GM23248 (cell line): ENCODE data around the gene AKAP12. TPM values are rescaled to one million over a fixed set of nuclear protein-coding genes. Genes with fewer than 3 reads are reported as not detected.

Experiments
- DNase-seq: peaks from one replicate; pipeline ENCODE4 v3.0.0-alpha.2; 2015
- H2AFZ ChIP-seq: fragments of 200-600 bp; sonication (generic); 2 replicates; pipeline ENCODE4 v1.6.1; 2016; ENCODE audit warnings: antibody characterized with exemption
- H3F3A ChIP-seq: fragments of 200-600 bp; sonication (generic); 2 replicates; pipeline ENCODE4 v1.6.1; 2016; ENCODE audit warnings: mild to moderate bottlenecking, antibody characterized with exemption, mixed run types; ENCODE audit not compliant: insufficient read depth
- H3K27ac ChIP-seq: fragments of 200-600 bp; sonication (generic); 2 replicates; pipeline ENCODE4 v1.5.1; 2016; ENCODE audit warnings: mild to moderate bottlenecking
- H3K27me3 ChIP-seq: fragments of 200-600 bp; sonication (generic); replicated peaks from 2 replicates; pipeline ENCODE4 v1.6.1; 2016; ENCODE audit warnings: mild to moderate bottlenecking; ENCODE audit not compliant: insufficient read depth
- H3K36me3 ChIP-seq: fragments of 200-600 bp; sonication (generic); 2 replicates; pipeline ENCODE4 v1.6.1; 2016; ENCODE audit warnings: low read depth, mild to moderate bottlenecking
- H3K4me1 ChIP-seq: fragments of 200-600 bp; sonication (generic); 2 replicates; pipeline ENCODE4 v1.6.1; 2016; ENCODE audit warnings: mild to moderate bottlenecking; ENCODE audit not compliant: insufficient read depth
- H3K4me2 ChIP-seq: fragments of 200-600 bp; sonication (generic); one replicate; pipeline ENCODE4 v1.6.1; 2016; ENCODE audit warnings: mild to moderate bottlenecking; ENCODE audit not compliant: unreplicated experiment
- H3K4me3 ChIP-seq: fragments of 200-600 bp; sonication (generic); 2 replicates; pipeline ENCODE4 v1.5.1; 2016; ENCODE audit warnings: mild to moderate bottlenecking
- H3K79me2 ChIP-seq: fragments of 200-600 bp; sonication (generic); 2 replicates; pipeline ENCODE4 v1.6.1; 2016; ENCODE audit warnings: mild to moderate bottlenecking; ENCODE audit not compliant: insufficient read depth
- H3K9ac ChIP-seq: fragments of 200-600 bp; sonication (generic); 2 replicates; pipeline ENCODE4 v1.6.1; 2016; ENCODE audit warnings: mild to moderate bottlenecking
- H3K9me2 ChIP-seq: fragments of 200-600 bp; sonication (generic); 2 replicates; pipeline ENCODE4 v1.6.1; 2016; ENCODE audit warnings: mixed run types, mild to moderate bottlenecking, moderate library complexity; ENCODE audit not compliant: insufficient read depth
- H3K9me3 ChIP-seq: fragments of 200-600 bp; sonication (generic); one replicate; pipeline ENCODE4 v1.6.1; 2017; ENCODE audit warnings: low read depth
- H4K20me1 ChIP-seq: fragments of 200-600 bp; sonication (generic); 2 replicates; pipeline ENCODE4 v1.6.0; 2016; ENCODE audit not compliant: insufficient read depth
- EZH2 ChIP-seq: fragments of 200-600 bp; sonication (generic); IDR thresholded peaks from 2 replicates; pipeline ENCODE4 v1.6.1; 2018; ENCODE audit warnings: antibody characterized with exemption, mild to moderate bottlenecking; ENCODE audit not compliant: insufficient read depth, poor library complexity, severe bottlenecking
- EZH2phosphoT487 ChIP-seq: fragments of 200-600 bp; sonication (generic); IDR thresholded peaks from 2 replicates; pipeline ENCODE4 v1.6.1; 2018; ENCODE audit warnings: antibody characterized with exemption, moderate library complexity, mild to moderate bottlenecking, low read depth; ENCODE audit not compliant: insufficient read depth
- WGBS, 2 experiments: methylation state at CpG; one replicate each; pipeline ENCODE4 v1.1.6; 2015 to 2017; ENCODE audit warnings: low lambda C conversion rate in 2 of 2, low coverage in 1 of 2; ENCODE audit errors: missing lambda C conversion rate in 2 of 2; 5-methylcytosine and 5-hydroxymethylcytosine counted together
- in situ Hi-C: fragments of 300-500 bp; cut with MboI; formaldehyde crosslinking; loops from 2 replicates; pipeline ENCODE4 v1.15.0; 2020
- polyA plus RNA-seq: library from polyadenylated mRNA; unstranded; fragments of >200 nt; fragmentation: Nextera tagmentation; extraction: Ambion mirVana; gene quantifications from 2 replicates; pipeline ENCODE4 v1.2.1, GENCODE V29; 2016
- total RNA-seq: library from RNA; depleted of rRNA; stranded (reverse); fragments of >200 nt; shearing (Covaris generic); gene quantifications from 2 replicates; pipeline ENCODE4 v1.2.3, GENCODE V29; 2014

AKAP12 gene
- total and polyA plus RNA-seq, 2 experiments from 2014 or later = 15.7 to 24.6 TPM

- H3K27me3 ChIP-seq = no peaks in the 10 kb centered on the region
- H3K4me2 ChIP-seq = no peak overlapping the region
- H3K27ac ChIP-seq = no peak overlapping the region
- H3K36me3 ChIP-seq = no peaks in the 10 kb centered on the region
- in situ Hi-C loops = no loop called here
- no peak for DNase-seq
- no peak for TF ChIP-seq EZH2phosphoT487
- TF ChIP-seq EZH2 = no peak
- no peaks in the 10 kb centered on the region for H3K9me3 ChIP-seq
- H3K4me3 ChIP-seq = no peak overlapping the region
- no peak overlapping the region for H2AFZ ChIP-seq
- 95 to 97% methylated on average over 3 of the region's 3 CpGs for WGBS, 2 experiments
- no peaks in the 10 kb centered on the region for H3K79me2 ChIP-seq
- H3K9ac ChIP-seq = no peak overlapping the region
- H3K9me2 ChIP-seq = no peaks in the 10 kb centered on the region
- no peaks in the 10 kb centered on the region for H3F3A ChIP-seq
- H3K4me1 ChIP-seq = no peaks in the 10 kb centered on the region
- no peaks in the 10 kb centered on the region for H4K20me1 ChIP-seq
These were observed 63.5 kb downstream of the AKAP12 start for GRCh38 chr6:151303231-151303630.

GRCh38 chr6:151306269-151306783 is 66.6 kb downstream of the AKAP12 start:
- Histone ChIP-seq H3K4me2 (no peak overlapping the region), H3K9me3 (no peaks in the 10 kb centered on the region), H3K9me2 (no peaks in the 10 kb centered on the region), H3K79me2 (no peaks in the 10 kb centered on the region), H3K9ac (no peak overlapping the region), H3K4me3 (no peak overlapping the region), H3K27me3 (no peaks in the 10 kb centered on the region), H2AFZ (no peak overlapping the region), H4K20me1 (no peaks in the 10 kb centered on the region), H3K36me3 (no peaks in the 10 kb centered on the region), H3K4me1 (no peaks in the 10 kb centered on the region), H3K27ac (no peak overlapping the region), H3F3A (no peaks in the 10 kb centered on the region)
- DNase-seq = no peak
- in situ Hi-C loops = no loop called here
- TF ChIP-seq EZH2phosphoT487 (no peak), EZH2 (no peak)
- WGBS, 2 experiments = 91% methylated on average over 12 of the region's 12 CpGs

- in situ Hi-C loops = no loop called here
- DNase-seq = no peak
These were observed 67.7 kb downstream of the AKAP12 start for GRCh38 chr6:151307501-151307900.

GRCh38 chr6:151309619-151310018 is 69.9 kb downstream of the AKAP12 start:
- no peaks in the 10 kb centered on the region for H4K20me1 ChIP-seq
- H3K36me3 ChIP-seq = no peaks in the 10 kb centered on the region
- no peak overlapping the region for H3K4me3 ChIP-seq
- TF ChIP-seq EZH2phosphoT487 (no peak), EZH2 (no peak)
- no peak overlapping the region for H3K27ac ChIP-seq
- no peak overlapping the region for H2AFZ ChIP-seq
- no peak for DNase-seq
- in situ Hi-C loops = no loop called here
- H3K4me1 ChIP-seq = no peaks in the 10 kb centered on the region
- no peaks in the 10 kb centered on the region for H3F3A ChIP-seq
- no peaks in the 10 kb centered on the region for H3K79me2 ChIP-seq
- H3K9ac ChIP-seq = no peak overlapping the region
- no peaks in the 10 kb centered on the region for H3K27me3 ChIP-seq
- H3K9me3 ChIP-seq = no peaks in the 10 kb centered on the region
- H3K4me2 ChIP-seq = no peak overlapping the region
- H3K9me2 ChIP-seq = no peaks in the 10 kb centered on the region
- WGBS, 2 experiments = 97% methylated on average over 4 of the region's 4 CpGs

More at GRCh38 chr6:151307501-151307900, 67.7 kb downstream of the AKAP12 start:
- Histone ChIP-seq H3K27me3 (no peaks in the 10 kb centered on the region), H3K9me3 (no peaks in the 10 kb centered on the region), H3K79me2 (no peaks in the 10 kb centered on the region), H3K9ac (no peak overlapping the region), H3F3A (no peaks in the 10 kb centered on the region), H2AFZ (no peak overlapping the region), H3K4me2 (no peak overlapping the region), H3K4me1 (no peaks in the 10 kb centered on the region), H3K36me3 (no peaks in the 10 kb centered on the region), H3K27ac (no peak overlapping the region), H4K20me1 (no peaks in the 10 kb centered on the region), H3K9me2 (no peaks in the 10 kb centered on the region), H3K4me3 (no peak overlapping the region)
- WGBS, 2 experiments = 81 to 83% methylated on average over 4 of the region's 4 CpGs
- TF ChIP-seq EZH2phosphoT487 (no peak), EZH2 (no peak)

GRCh38 chr6:151310279-151310678 is 70.5 kb downstream of the AKAP12 start:
- TF ChIP-seq EZH2 = no peak
- TF ChIP-seq EZH2phosphoT487 = no peak
- Histone ChIP-seq H3K79me2 (no peaks in the 10 kb centered on the region), H3F3A (no peaks in the 10 kb centered on the region), H3K9me3 (no peaks in the 10 kb centered on the region), H3K4me1 (no peaks in the 10 kb centered on the region), H3K9ac (no peak overlapping the region), H2AFZ (no peak overlapping the region), H3K36me3 (no peaks in the 10 kb centered on the region), H3K9me2 (no peaks in the 10 kb centered on the region), H3K27ac (no peak overlapping the region), H3K4me2 (no peak overlapping the region), H3K27me3 (no peaks in the 10 kb centered on the region), H4K20me1 (no peaks in the 10 kb centered on the region), H3K4me3 (no peak overlapping the region)
- DNase-seq = no peak
- 95% methylated on average over 12 of the region's 12 CpGs for WGBS, 2 experiments
- in situ Hi-C loops = no loop called here
